RWPE2 (cell line): ENCODE results near the gene SIGLECL1.

Experiments used
- ATAC-seq: fragments of 200-7000 bp; cut with Tn5 transposase; 3 replicates; pipeline ENCODE4 v1.9.1; 2021; ENCODE audit warnings: low read depth
- DNase-seq: peaks from one replicate; pipeline ENCODE4 v3.0.0-alpha.2; 2020; ENCODE audit warnings: low spot score
- H3K27ac ChIP-seq: fragments of 450-650 bp; 2 replicates; pipeline ENCODE4 v1.5.1; 2017; ENCODE audit warnings: mild to moderate bottlenecking; ENCODE audit not compliant: poor library complexity, severe bottlenecking
- H3K27me3 ChIP-seq: fragments of 250-450 bp; sonication (Bioruptor Pico); 2 replicates; pipeline ENCODE4 v1.5.1; 2021; ENCODE audit warnings: mild to moderate bottlenecking, moderate library complexity; ENCODE audit not compliant: insufficient read depth, poor library complexity, severe bottlenecking
- H3K36me3 ChIP-seq: fragments of 250-450 bp; sonication (Bioruptor Pico); 2 replicates; pipeline ENCODE4 v1.5.1; 2020; ENCODE audit warnings: low read depth, mild to moderate bottlenecking, moderate library complexity
- H3K4me1 ChIP-seq: fragments of 250-450 bp; sonication (Bioruptor Pico); 2 replicates; pipeline ENCODE4 v1.5.1; 2021; ENCODE audit warnings: mild to moderate bottlenecking, moderate library complexity; ENCODE audit not compliant: insufficient read depth, poor library complexity, severe bottlenecking
- H3K4me3 ChIP-seq: fragments of 250-450 bp; sonication (Bioruptor Pico); 2 replicates; pipeline ENCODE4 v1.5.1; 2021; ENCODE audit warnings: mild to moderate bottlenecking, moderate library complexity; ENCODE audit not compliant: severe bottlenecking
- H3K9me3 ChIP-seq: fragments of 250-450 bp; sonication (Bioruptor Pico); 2 replicates; pipeline ENCODE4 v1.5.1; 2021; ENCODE audit warnings: mild to moderate bottlenecking, moderate library complexity; ENCODE audit not compliant: severe bottlenecking
- CTCF ChIP-seq: fragments of 450-650 bp; IDR thresholded peaks from one replicate; pipeline ENCODE4 v1.5.1; 2017; ENCODE audit warnings: mild to moderate bottlenecking, moderate library complexity; ENCODE audit not compliant: poor library complexity, severe bottlenecking

Gene SIGLECL1

DNA sequence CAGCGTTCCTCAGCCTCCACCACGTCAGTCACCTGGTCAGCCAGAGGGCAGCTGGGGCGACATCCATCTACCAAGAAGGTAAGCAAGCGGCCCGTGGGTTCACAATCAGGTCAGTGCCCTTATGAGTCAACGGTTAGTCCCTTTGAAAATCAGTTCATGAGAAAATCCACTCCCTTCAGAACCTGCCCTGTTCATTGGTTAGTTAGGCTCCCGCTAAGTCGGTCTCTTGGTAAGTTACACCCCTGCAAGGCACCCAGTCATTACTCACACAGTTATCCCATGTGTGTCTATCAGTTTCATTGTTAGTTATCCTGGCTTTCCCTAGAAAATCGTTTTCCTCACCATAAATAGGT, 564 bp downstream of the SIGLECL1 start:
- Histone ChIP-seq H3K36me3 (no peaks in the 10 kb centered on the region), H3K27me3 (no peaks in the 10 kb centered on the region), H3K4me3 (no peak overlapping the region), H3K4me1 (no peaks in the 10 kb centered on the region), H3K27ac (no peak overlapping the region), H3K9me3 (no peaks in the 10 kb centered on the region)
- DNase-seq = no peak
- TF ChIP-seq CTCF = no peak
- ATAC-seq = no peak

- H3K27me3 ChIP-seq = no peaks in the 10 kb centered on the region
- no peaks in the 10 kb centered on the region for H3K4me1 ChIP-seq
- no peaks in the 10 kb centered on the region for H3K9me3 ChIP-seq
- no peaks in the 10 kb centered on the region for H3K36me3 ChIP-seq
- no peak overlapping the region for H3K4me3 ChIP-seq
- TF ChIP-seq CTCF = no peak
- H3K27ac ChIP-seq = no peak overlapping the region
- no peak for DNase-seq
- ATAC-seq = no peak
These were observed 1.6 kb downstream of the SIGLECL1 start for GRCh38 chr19:51252306-51253079.

- TF ChIP-seq CTCF = no peak
- DNase-seq (no peak), ATAC-seq (no peak)
- Histone ChIP-seq H3K27ac (no peak overlapping the region), H3K4me3 (no peak overlapping the region), H3K27me3 (peaks cover 1% of the 10 kb centered on the region), H3K36me3 (no peaks in the 10 kb centered on the region), H3K4me1 (no peaks in the 10 kb centered on the region), H3K9me3 (no peaks in the 10 kb centered on the region)
These were observed 2.4 kb downstream of the SIGLECL1 start for GRCh38 chr19:51253088-51253806.

GRCh38 chr19:51256155-51256625, 5.3 kb downstream of the SIGLECL1 start:
- Histone ChIP-seq H3K36me3 (no peaks in the 10 kb centered on the region), H3K4me1 (no peaks in the 10 kb centered on the region), H3K27ac (no peak overlapping the region), H3K9me3 (no peaks in the 10 kb centered on the region), H3K4me3 (no peak overlapping the region), H3K27me3 (peaks cover 17% of the 10 kb centered on the region)
- no peak for DNase-seq
- no peak for TF ChIP-seq CTCF
- ATAC-seq = no peak

- ATAC-seq = no peak
- Histone ChIP-seq H3K4me1 (no peaks in the 10 kb centered on the region), H3K27me3 (peaks cover 26% of the 10 kb centered on the region), H3K27ac (no peak overlapping the region), H3K9me3 (no peaks in the 10 kb centered on the region), H3K36me3 (no peaks in the 10 kb centered on the region), H3K4me3 (no peak overlapping the region)
- no peak for DNase-seq
- no peak for TF ChIP-seq CTCF
These were observed 6.6 kb downstream of the SIGLECL1 start for GRCh38 chr19:51257471-51257870.
